Activated T-cell treated with anti-CD3 and anti-CD28 coated beads, Interleukin-2, amount 50 U/mL, for 72 hours (primary cell): Measurements from ENCODE around the gene SYNGR2. TPM values are rescaled to one million over a fixed set of nuclear protein-coding genes. Genes with fewer than 3 reads are reported as not detected.
A peak's percentile ranks its signal among the peaks of the same experiment; 100 is the strongest.

Experiments used
- ATAC-seq, 2 donors: fragments of 150-1000 bp; cut with Tn5 transposase; replicated peaks in 1 of 2; 2 replicates each; pipeline ENCODE4 v1.10.0; 2021; ENCODE audit warnings: moderate library complexity in 2 of 2, mild to moderate bottlenecking in 1 of 2
- DNase-seq, 2 donors: peaks; one replicate each; pipeline ENCODE4 v3.0.0; 2021 to 2022; ENCODE audit warnings: mixed read lengths in 1 of 2
- H3K27ac Mint-ChIP-seq: one replicate; pipeline ENCODE4 v1.8.0; 2022; ENCODE audit warnings: mild to moderate bottlenecking, moderate library complexity, mixed read lengths
- H3K27me3 Mint-ChIP-seq: one replicate; pipeline ENCODE4 v1.8.0; 2022; ENCODE audit warnings: low read depth, mixed read lengths
- H3K36me3 Mint-ChIP-seq, 2 donors: one replicate each; pipeline ENCODE4 v1.8.0; 2022; ENCODE audit warnings: mixed read lengths in 2 of 2, mild to moderate bottlenecking in 1 of 2; ENCODE audit not compliant: insufficient read depth in 2 of 2
- H3K4me1 Mint-ChIP-seq: one replicate; pipeline ENCODE4 v1.8.0; 2022; ENCODE audit warnings: low read depth, mixed read lengths
- H3K4me3 Mint-ChIP-seq, 2 donors: one replicate each; pipeline ENCODE4 v1.8.0; 2022; ENCODE audit warnings: mild to moderate bottlenecking in 2 of 2, mixed read lengths in 2 of 2, moderate library complexity in 2 of 2
- H3K9me3 Mint-ChIP-seq, 2 donors: one replicate each; pipeline ENCODE4 v1.8.0; 2022; ENCODE audit warnings: mixed read lengths in 2 of 2
- total RNA-seq, 2 donors: library from RNA; stranded (reverse); gene quantifications; one replicate each; pipeline ENCODE4 v1.2.3, GENCODE V29; 2022

The SYNGR2 gene, protein sequence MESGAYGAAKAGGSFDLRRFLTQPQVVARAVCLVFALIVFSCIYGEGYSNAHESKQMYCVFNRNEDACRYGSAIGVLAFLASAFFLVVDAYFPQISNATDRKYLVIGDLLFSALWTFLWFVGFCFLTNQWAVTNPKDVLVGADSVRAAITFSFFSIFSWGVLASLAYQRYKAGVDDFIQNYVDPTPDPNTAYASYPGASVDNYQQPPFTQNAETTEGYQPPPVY
- 10 to 100 TPM; 87.6 to 92.0 TPM for total RNA-seq

DNA sequence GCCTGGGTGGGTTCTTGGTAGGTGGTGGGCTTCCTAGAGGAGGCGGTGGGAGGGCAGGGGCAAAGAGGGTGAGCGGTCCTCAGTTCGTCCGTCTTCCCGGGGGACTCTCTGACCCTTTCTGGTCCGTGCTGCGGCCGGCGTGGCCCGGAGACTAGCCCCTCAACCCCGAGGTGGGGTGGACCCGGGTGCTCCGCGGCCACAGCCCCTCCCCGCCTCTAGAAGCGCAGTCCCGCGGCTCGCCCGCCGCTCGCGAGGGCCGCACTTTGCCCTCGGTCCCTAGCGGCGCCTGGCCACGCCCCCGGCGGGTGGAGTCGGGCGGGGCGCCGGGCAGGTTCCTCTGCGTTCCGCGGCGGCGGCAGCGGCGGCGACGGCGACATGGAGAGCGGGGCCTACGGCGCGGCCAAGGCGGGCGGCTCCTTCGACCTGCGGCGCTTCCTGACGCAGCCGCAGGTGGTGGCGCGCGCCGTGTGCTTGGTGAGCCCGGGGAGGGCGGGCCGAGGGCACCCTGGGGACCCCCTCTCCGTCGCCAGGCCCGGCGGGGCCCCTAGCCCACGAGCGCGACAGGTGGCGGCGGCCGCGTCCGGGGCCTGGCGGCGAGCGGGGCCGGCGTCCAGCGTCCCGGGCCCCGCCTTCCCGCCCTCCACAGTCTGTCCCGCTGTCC is at the start of gene SYNGR2:
Gene SYNGR2, plus strand, starts transcription at position 340 of the 661 bp plus-strand sequence. Its CDS starts 36 bp downstream, at position 376.
- Mint-ChIP-seq H3K4me3 (peak within 1 kb of the TSS; percentile 81 to 82), H3K9me3 (no peaks in the 10 kb centered on the region), H3K4me1 (peaks cover 40% of the 10 kb centered on the region), H3K27me3 (no peaks in the 10 kb centered on the region), H3K36me3 (peaks cover under 1 to 2% of the 10 kb centered on the region in 2 donors), H3K27ac (peak within 1 kb of the TSS; percentile 46)
- DNase-seq (peak; percentile 92 to 95), ATAC-seq (peak; percentile 90 to 91)

DNA sequence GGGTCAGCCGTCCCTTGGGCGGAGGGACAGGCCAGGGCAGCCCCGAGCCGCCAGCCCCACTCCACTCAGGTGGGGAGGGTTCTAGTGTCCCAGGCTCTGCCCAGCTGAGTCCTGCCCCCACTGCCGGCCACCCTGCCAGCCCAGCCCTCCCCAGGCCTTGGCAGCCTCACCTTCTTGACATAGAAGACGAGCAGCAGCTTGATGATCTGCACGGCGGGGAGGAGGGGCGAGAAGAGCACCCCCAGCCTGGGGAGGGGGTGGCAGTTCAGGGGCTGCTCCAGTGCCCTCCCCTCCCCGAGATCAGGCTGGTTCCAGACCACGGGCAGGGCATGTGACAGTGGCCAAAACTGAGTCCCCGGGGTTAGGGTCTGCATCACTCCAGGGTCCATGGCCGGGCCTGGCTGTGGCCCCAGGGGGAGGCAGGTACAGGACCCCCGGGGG is 49.6 kb upstream of the SYNGR2 start:
- H3K4me1 Mint-ChIP-seq: peaks cover 59% of the 10 kb centered on the region
- H3K4me3 Mint-ChIP-seq: no peak overlapping the region
- no peaks in the 10 kb centered on the region for H3K27me3 Mint-ChIP-seq
- H3K27ac Mint-ChIP-seq: no peak overlapping the region
- ATAC-seq (no peak), DNase-seq (no peak)
- H3K36me3 Mint-ChIP-seq: peaks cover 13 to 14% of the 10 kb centered on the region in 2 donors
- no peaks in the 10 kb centered on the region for H3K9me3 Mint-ChIP-seq

DNA sequence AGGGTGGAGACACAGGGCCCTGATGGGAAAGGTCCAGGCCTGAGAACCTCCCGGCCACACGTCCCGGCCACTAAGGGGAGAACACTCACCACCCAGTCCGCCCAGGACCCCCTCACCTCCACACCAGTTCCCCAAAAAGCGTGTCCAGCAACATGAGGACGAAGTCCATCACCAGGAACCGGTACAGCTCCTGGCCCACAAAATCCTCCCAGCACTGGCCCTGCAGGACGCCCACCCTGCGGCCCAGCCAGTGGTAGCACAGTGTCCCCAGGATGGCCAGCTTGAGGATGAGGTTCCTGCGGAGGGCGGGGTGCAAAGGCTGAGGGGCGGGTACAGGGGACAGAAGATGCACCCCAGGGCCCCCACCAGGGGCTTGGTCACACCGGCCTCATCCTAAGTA is 47.8 kb upstream of the SYNGR2 start:
- ATAC-seq: no peak
- Mint-ChIP-seq H3K36me3 (peaks cover 13 to 16% of the 10 kb centered on the region in 2 donors), H3K27me3 (no peaks in the 10 kb centered on the region), H3K27ac (no peak overlapping the region), H3K4me1 (peaks cover 55% of the 10 kb centered on the region), H3K4me3 (peak overlapping the region; percentile 78 to 85), H3K9me3 (no peaks in the 10 kb centered on the region)
- DNase-seq: no peak

DNA sequence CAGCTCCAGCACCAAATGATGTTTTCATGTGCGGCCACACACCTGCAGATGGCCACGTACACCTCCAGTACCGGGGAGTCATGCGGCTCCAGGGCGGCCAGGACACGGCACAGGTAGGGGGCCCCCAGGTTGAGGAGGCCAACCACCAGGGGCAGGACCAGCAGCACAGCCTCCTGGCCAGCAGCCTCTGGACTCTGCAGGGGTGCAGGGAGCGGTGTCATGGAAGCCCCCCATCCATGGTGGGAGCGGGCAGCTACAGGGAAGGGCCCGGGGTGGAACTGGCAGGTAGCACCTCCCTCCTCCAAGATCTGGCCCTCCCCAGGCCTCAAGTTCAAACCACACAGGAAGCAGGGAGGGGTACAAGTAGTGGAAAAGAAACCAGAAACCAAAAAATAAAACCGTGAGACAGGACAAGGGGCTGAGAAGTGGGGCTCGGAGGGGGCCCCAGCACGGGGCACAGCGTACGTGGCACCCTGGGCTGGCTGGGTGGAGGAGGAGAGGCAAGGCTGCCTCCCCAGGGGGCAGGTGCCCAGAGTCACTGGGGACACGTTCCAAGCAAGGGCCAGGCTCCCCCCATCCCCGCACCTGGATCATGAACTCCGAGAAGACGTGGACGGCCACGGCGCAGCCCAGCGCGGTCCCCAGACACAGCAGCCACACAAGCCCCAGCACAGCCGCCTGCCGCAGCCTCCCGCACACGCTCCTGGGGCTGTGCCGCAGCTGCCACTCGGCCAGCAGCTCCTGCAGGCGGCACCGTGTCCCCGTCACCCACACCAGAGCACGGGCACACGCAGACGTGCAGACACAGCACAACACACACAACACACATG is 47.2 kb upstream of the SYNGR2 start:
- ATAC-seq (peak; percentile 49 to 63), DNase-seq (peak; percentile 53 to 63)
- Mint-ChIP-seq H3K27ac (peak overlapping the region; percentile 52), H3K4me3 (peak overlapping the region; percentile 78 to 85), H3K36me3 (peaks cover 13 to 16% of the 10 kb centered on the region in 2 donors), H3K4me1 (peaks cover 61% of the 10 kb centered on the region), H3K27me3 (no peaks in the 10 kb centered on the region), H3K9me3 (no peaks in the 10 kb centered on the region)

DNA sequence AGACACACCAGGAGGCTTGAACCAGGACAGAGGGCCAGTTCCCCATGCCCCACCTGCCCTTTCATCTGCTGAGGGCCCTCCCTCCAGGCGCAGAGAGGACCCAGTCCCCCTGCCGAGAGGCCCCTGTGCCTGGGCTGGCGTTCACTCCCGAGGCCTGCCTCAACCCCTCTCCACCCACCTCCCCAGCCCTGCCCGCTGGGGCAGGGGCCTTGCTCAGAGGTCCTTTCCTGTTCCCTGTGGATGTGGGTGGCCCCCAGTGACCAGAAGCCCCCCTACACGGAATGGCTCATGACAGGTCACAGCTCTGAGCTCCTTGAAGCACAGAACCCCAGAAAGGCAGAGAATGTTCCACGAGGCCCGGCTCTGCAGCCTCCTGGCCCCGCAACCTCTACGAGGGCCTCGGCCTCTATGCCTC is 46.6 kb upstream of the SYNGR2 start:
- DNase-seq (no peak), ATAC-seq (peak; percentile 20 to 23)
- H3K27me3 Mint-ChIP-seq: no peaks in the 10 kb centered on the region
- peak overlapping the region; percentile 78 to 85 for H3K4me3 Mint-ChIP-seq
- H3K4me1 Mint-ChIP-seq: peaks cover 68% of the 10 kb centered on the region
- no peak overlapping the region for H3K27ac Mint-ChIP-seq
- no peaks in the 10 kb centered on the region for H3K9me3 Mint-ChIP-seq
- peaks cover 13 to 16% of the 10 kb centered on the region in 2 donors for H3K36me3 Mint-ChIP-seq

DNA sequence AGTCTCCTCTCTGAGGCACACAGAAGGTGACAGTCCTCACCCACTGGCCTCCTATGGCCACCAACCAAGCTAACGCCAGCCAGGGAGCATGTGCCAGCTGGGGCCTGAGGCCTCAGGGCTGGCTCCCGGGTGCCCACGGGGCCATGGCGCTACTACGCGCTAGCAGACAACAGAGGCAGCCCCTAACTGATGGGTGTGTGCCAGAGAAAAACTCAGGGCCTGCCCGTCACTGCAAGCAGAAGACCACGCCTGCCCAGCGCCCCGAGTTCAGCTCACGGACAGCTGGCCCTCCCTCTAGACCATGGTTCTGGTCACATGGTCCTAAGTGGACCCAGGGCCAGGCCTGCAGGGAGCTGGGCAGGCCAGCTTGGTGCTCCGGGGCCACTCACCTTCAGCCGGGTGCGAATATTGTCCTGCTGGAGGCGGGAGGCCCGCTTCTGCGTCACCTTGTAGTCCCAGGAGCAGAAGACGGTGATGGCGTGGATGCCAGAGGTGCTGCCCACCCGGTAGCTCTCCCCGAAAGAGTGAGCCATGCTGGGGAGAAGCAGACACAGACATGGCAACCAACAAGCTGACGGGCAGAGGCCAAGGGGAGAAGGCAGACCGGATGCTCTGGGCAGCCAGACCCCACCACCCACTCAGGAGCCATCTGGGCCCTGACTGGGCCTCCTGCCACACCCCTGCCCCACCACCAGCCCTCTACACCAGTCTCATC is 46.0 kb upstream of the SYNGR2 start:
- ATAC-seq: no peak
- Mint-ChIP-seq H3K27ac (no peak overlapping the region), H3K4me3 (peak overlapping the region; percentile 78 to 85), H3K27me3 (no peaks in the 10 kb centered on the region), H3K4me1 (peaks cover 73% of the 10 kb centered on the region), H3K36me3 (peaks cover 13 to 16% of the 10 kb centered on the region in 2 donors), H3K9me3 (no peaks in the 10 kb centered on the region)
- no peak for DNase-seq

DNA sequence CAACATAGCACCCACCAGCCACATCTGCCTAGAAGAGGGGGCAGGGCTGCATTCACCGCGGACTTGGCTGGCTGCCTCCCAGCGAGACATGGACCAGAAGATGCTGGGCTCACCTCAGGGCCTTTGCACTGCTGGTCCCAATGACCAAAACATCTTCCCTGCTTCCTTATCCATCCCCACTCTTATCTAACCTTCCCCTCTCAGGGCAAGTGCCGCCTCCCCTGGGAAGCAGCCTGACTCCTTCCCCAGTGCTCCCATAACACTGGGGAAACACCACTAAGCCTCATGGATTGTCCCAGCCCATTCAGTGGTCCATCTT is 45.5 kb upstream of the SYNGR2 start:
- Mint-ChIP-seq H3K27me3 (no peaks in the 10 kb centered on the region), H3K4me1 (peaks cover 74% of the 10 kb centered on the region), H3K4me3 (peak overlapping the region; percentile 78 to 85), H3K9me3 (no peaks in the 10 kb centered on the region), H3K36me3 (peaks cover 13 to 16% of the 10 kb centered on the region in 2 donors), H3K27ac (no peak overlapping the region)
- ATAC-seq: no peak
- DNase-seq: no peak

DNA sequence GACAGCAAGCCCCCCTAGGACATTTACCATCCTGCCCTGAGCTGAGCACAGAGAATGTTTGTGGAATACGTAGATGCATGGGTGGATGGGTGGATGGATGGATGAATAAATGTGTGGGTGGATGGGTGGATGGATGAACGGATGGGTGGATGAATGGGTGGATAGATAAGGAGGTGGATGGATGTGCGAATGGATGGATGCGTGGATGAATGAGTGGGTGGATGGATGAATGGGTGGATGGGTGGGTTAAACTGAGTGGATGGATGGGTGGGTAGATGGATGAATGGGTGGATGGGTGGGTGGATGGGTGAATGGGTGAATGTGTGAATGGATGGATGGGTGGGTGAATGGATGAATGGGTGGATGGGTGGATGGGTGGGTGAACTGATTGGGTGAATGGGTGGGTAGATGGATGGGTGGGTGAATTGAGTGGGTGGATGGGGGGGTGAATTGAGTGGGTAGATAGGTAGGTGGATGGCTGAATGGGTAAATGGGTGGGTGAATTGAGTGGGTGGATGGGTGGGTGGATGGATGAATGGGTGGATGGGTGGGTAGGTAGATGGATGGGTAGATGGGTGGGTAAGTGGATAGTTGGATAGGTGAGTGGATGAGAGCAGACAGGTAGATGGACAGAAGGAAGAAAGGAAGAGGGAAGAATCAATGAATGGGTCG is 45.0 kb upstream of the SYNGR2 start:
- Mint-ChIP-seq H3K27ac (no peak overlapping the region), H3K36me3 (peaks cover 13 to 14% of the 10 kb centered on the region in 2 donors)

DNA sequence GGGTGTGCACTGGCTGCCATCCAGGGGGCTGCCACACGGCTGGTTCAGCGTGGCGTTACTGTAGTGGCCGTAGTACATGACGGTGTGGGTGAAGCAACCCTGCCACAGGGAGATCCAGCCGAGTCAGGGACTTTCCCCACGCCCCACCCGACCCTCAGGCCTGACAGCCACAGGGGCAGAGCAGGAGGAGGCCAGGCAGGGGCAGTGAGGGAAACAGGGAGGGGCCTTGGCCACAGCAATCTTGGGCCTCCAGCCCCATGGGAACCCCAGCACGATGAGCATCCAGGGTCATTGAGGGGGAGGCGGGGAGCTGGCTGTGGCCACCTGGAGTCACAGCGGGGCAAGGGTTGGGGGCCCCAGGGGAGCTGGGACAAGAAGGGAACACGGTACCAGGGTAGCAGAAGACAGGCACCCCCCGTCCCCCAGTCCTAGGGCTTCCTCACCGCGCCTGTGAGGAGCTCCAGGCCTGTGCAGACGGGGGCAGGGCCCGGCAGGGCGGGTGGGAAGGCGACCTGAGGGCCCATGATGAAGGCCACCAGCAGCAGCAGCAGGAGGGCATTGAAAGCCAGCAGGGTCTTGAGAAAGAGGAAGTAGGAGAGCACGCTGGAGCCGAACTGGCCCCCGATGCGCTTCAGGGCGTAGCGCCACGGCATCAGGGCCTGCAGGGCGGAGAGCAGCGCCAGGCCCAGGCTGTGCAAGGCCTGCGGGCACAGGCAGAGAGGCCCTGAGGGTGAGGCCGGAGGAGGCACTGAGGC is 44.1 kb upstream of the SYNGR2 start:
- Mint-ChIP-seq H3K4me3 (peak overlapping the region; percentile 11 to 67), H3K27me3 (no peaks in the 10 kb centered on the region), H3K4me1 (peaks cover 75% of the 10 kb centered on the region), H3K9me3 (no peaks in the 10 kb centered on the region), H3K36me3 (peaks cover 13 to 15% of the 10 kb centered on the region in 2 donors), H3K27ac (no peak overlapping the region)
- no peak for ATAC-seq
- no peak for DNase-seq

More for the DNA sequence above, 45.0 kb upstream of the SYNGR2 start:
- H3K27me3 Mint-ChIP-seq: no peaks in the 10 kb centered on the region
- H3K4me1 Mint-ChIP-seq: peaks cover 70% of the 10 kb centered on the region
- DNase-seq: no peak
- no peaks in the 10 kb centered on the region for H3K9me3 Mint-ChIP-seq
- peak overlapping the region; percentile 78 to 85 for H3K4me3 Mint-ChIP-seq
- ATAC-seq: no peak

DNA sequence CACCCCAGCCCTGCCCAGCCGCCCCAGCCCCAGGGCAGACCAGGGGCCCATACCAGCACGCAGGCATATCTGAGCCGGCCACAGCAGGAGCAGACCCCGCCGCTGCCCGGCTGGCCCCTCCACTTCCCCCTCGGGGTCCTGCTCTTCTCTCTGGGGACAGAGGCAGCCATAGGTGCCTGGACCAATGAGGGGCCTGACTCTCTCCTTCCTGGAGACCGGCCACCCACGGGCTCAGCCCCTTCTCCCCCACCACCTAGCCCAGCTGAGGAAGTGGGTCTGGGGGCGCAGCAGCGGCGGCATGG is 43.6 kb upstream of the SYNGR2 start:
- Mint-ChIP-seq H3K27ac (no peak overlapping the region), H3K9me3 (no peaks in the 10 kb centered on the region), H3K4me1 (peaks cover 80% of the 10 kb centered on the region), H3K4me3 (peak overlapping the region; percentile 92 to 94), H3K27me3 (no peaks in the 10 kb centered on the region), H3K36me3 (peaks cover 13 to 15% of the 10 kb centered on the region in 2 donors)
- ATAC-seq: no peak
- no peak for DNase-seq

DNA sequence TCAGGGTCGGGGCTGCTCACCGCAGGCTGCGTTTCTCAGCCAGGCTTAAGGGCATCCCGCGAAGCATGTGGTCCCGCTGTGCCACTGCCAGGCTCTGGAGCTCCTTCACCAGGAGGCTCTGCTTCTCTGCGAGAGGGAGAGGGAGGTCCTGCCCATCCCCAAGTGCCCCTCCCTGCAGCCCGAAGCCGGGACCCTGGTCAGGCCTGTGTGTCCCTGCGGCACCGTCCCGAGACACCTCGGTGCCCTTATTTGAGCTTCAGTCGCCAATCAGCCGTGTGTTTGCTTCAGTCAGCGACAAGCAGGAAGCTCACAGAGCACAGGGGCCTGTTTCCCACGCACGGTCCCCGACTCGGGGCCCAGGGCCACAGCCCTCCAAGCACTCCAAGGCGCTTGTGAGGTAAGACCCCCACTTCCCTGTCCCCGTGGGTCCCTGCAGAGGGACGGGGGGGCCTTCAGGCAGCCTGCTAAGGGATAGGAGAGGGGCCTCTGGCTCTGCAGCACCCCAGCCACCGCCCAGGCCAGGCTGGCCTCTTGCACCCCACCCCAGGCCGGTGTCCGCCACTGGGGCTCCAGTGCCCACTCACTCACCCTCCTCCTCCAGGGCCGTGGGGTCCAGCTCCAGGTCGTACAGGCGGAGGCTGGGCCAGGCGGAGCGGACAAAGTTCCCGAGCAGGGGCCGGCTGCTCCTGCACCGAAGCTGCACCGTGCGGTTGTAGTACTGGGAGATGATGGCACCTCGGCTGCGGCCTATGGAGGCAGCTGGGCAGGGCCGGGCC is 43.1 kb upstream of the SYNGR2 start:
- H3K36me3 Mint-ChIP-seq: peaks cover 12 to 15% of the 10 kb centered on the region in 2 donors
- peak; percentile 42 to 45 for DNase-seq
- H3K27me3 Mint-ChIP-seq: no peaks in the 10 kb centered on the region
- H3K4me1 Mint-ChIP-seq: peaks cover 82% of the 10 kb centered on the region
- H3K4me3 Mint-ChIP-seq: peak overlapping the region; percentile 92 to 94
- H3K9me3 Mint-ChIP-seq: no peaks in the 10 kb centered on the region
- H3K27ac Mint-ChIP-seq: no peak overlapping the region
- ATAC-seq: no peak
